MCF 10A (cell line): ENCODE results near the gene PAK4. TPM values are rescaled to one million over a fixed set of nuclear protein-coding genes. Genes with fewer than 3 reads are reported as not detected.
A peak's percentile ranks its signal among the peaks of the same experiment; 100 is the strongest.

Source experiments
- BruUV-seq: library from RNA; stranded (reverse); fragments of 400-500 nt; replicated peaks from 2 replicates; lab custom pipeline; 2021; lab: Mats Ljungman, UMichigan
- CTCF ChIA-PET: fragments of 300-600 bp; sonication (Branson Sonifier 250); formaldehyde crosslinking; extraction: SDS; loops from one replicate; lab custom pipeline; 2021; ENCODE audit warnings: antibody characterized with exemption, inconsistent platforms; lab: Yijun Ruan, JAX
- POLR2A ChIA-PET: fragments of 300-600, 350-650 bp; sonication (Branson Sonifier 250); formaldehyde crosslinking; extraction: SDS; loops from one replicate; lab custom pipeline; 2020; ENCODE audit warnings: antibody characterized with exemption, inconsistent platforms; lab: Yijun Ruan, JAX
- DNase-seq: peaks from one replicate; pipeline ENCODE4 v3.0.0-alpha.2; 2018; ENCODE audit not compliant: unreplicated experiment
- H3K27ac Mint-ChIP-seq: one replicate; pipeline ENCODE4 v1.8.0; 2022; ENCODE audit warnings: mild to moderate bottlenecking, low read depth, mixed read lengths; ENCODE audit not compliant: unreplicated experiment
- H3K27me3 Mint-ChIP-seq: one replicate; pipeline ENCODE4 v1.8.0; 2022; ENCODE audit warnings: mixed read lengths; ENCODE audit not compliant: insufficient read depth, unreplicated experiment
- H3K36me3 Mint-ChIP-seq: one replicate; pipeline ENCODE4 v1.8.0; 2022; ENCODE audit warnings: mild to moderate bottlenecking, moderate library complexity, mixed read lengths; ENCODE audit not compliant: insufficient read depth, unreplicated experiment
- H3K4me1 Mint-ChIP-seq: one replicate; pipeline ENCODE4 v1.8.0; 2022; ENCODE audit warnings: mixed read lengths; ENCODE audit not compliant: insufficient read depth, unreplicated experiment
- H3K4me3 Mint-ChIP-seq: one replicate; pipeline ENCODE4 v1.8.0; 2022; ENCODE audit warnings: mild to moderate bottlenecking, moderate library complexity, mixed read lengths; ENCODE audit not compliant: unreplicated experiment
- H3K9me3 Mint-ChIP-seq: one replicate; pipeline ENCODE4 v1.8.0; 2022; ENCODE audit warnings: mixed read lengths; ENCODE audit not compliant: unreplicated experiment
- intact Hi-C: fragments of 100-400 bp; cut with micrococcal nuclease; formaldehyde crosslinking; loops from 2 replicates; pipeline ENCODE4 v1.14.1; 2022
- total RNA-seq: library from RNA; stranded (reverse); gene quantifications from 2 replicates; pipeline ENCODE4 v1.2.3, GENCODE V29; 2022
- TF ChIP-seq, protein P1 (sequence below): fragments of 200-600 bp; IDR thresholded peaks from one replicate; pipeline ENCODE4 v1.8.0; 2022; ENCODE audit warnings: antibody characterized with exemption, mild to moderate bottlenecking; ENCODE audit not compliant: unreplicated experiment

The PAK4 gene
- total RNA-seq, 1 experiment from 2014 or later: 29.5 TPM

DNA sequence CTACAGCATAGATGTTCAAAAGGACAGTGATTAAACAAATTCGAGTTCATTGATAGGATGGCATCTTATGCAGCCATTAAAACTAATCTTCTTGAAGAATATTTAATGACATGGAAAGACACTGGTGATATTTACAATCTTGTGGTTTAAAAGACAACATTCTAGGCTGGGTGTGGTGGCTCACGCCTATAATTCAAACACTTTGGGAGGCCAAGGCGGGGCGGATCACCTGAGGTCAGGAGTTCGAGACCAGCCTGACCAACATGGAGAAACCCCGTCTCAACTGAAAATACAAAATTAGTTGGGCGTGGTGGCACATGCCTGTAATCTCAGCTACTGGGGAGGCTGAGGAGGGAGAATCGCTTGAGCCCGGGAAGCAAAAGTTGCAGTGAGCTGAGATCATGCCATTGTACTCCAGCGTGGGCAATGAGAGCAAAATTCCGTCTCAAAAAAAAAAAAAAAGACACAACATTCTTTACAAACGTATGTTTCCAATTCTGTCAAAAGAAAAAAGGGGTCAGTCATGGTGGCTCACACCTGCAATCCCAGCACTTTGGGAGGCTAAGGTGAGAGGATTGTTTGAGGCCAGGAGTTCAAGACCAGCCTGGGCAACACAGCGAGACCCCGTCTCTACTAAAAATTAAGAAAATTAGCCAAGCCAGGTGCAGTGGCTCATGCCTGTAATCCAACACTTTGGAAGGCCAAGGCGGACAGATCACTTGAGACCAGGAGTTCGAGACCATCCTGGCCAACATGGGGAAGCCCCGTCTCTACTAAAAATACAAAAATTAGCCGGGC lies 2.5 kb upstream of the PAK4 start:
- CTCF ChIA-PET: interaction anchor here (0.6 to 3.9 kb wide), 17 partner anchors 9 to 762 kb away, joined by 3 to 50 read pairs (median 4); no protein-coding TSS in a partner anchor
- no peak overlapping the region for H3K27ac Mint-ChIP-seq
- intact Hi-C loops: loop anchor here (1.0 to 10.0 kb wide), 4 partner anchors 64 to 412 kb away; partner anchors contain the start of gene EID2B

DNA sequence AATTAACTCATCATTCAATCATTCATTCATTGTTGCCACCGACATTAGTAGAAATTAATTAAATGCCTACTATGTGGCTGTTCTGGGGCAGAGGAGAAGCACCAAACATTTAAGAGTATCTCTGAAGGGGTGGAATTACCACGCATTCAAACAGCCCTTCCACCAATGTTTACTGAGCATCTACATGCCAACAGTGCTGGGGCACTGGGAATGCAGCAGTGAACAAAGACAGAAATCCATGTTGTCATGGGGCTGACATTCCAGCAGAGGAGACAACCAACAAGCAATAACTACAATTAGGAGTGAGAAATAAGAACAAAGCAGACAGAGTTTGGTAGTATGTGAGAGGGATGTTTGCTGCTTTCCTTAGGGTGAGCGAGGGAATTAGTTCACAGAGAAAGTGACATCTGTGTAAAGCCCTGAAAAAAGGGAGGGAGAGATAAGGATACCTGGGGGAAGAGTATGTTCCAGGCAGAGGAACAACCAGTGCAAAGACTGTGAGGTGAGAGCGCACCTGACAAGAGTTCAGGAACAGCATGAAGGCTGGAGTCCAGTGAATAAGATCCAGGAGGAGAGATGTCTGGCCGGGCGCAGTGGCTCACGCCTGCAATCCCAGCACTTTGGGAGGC lies 1.3 kb upstream of the PAK4 start:
- Mint-ChIP-seq H3K4me1 (peaks cover 24% of the 10 kb centered on the region), H3K27me3 (no peaks in the 10 kb centered on the region), H3K9me3 (no peaks in the 10 kb centered on the region), H3K4me3 (peak overlapping the region; percentile 50), H3K36me3 (peaks cover 7% of the 10 kb centered on the region), H3K27ac (no peak overlapping the region)
- BruUV-seq: no TSS peak
- TF ChIP-seq, protein P1, sequence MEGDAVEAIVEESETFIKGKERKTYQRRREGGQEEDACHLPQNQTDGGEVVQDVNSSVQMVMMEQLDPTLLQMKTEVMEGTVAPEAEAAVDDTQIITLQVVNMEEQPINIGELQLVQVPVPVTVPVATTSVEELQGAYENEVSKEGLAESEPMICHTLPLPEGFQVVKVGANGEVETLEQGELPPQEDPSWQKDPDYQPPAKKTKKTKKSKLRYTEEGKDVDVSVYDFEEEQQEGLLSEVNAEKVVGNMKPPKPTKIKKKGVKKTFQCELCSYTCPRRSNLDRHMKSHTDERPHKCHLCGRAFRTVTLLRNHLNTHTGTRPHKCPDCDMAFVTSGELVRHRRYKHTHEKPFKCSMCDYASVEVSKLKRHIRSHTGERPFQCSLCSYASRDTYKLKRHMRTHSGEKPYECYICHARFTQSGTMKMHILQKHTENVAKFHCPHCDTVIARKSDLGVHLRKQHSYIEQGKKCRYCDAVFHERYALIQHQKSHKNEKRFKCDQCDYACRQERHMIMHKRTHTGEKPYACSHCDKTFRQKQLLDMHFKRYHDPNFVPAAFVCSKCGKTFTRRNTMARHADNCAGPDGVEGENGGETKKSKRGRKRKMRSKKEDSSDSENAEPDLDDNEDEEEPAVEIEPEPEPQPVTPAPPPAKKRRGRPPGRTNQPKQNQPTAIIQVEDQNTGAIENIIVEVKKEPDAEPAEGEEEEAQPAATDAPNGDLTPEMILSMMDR: no peak
- ChIA-PET POLR2A (no interaction called here), CTCF (interaction anchor here (0.9 to 3.9 kb wide), 3 partner anchors 203 to 317 kb away, joined by 3 to 50 read pairs (median 3); no protein-coding TSS in a partner anchor)
- intact Hi-C loops: loop anchor here (10.0 kb wide), 1 partner anchor 411 kb away; the partner anchor contains the start of gene EID2B
- no peak for DNase-seq

More for the DNA sequence above, 2.5 kb upstream of the PAK4 start:
- POLR2A ChIA-PET: interaction anchor here (0.6 kb wide), 1 partner anchor 309 kb away, joined by 3 read pairs; no protein-coding TSS in a partner anchor
- Mint-ChIP-seq H3K4me1 (peaks cover 24% of the 10 kb centered on the region), H3K9me3 (no peaks in the 10 kb centered on the region), H3K4me3 (no peak overlapping the region), H3K27me3 (no peaks in the 10 kb centered on the region), H3K36me3 (peaks cover 7% of the 10 kb centered on the region)
- BruUV-seq: no TSS peak
- DNase-seq: no peak
- TF ChIP-seq, protein P1: no peak

DNA sequence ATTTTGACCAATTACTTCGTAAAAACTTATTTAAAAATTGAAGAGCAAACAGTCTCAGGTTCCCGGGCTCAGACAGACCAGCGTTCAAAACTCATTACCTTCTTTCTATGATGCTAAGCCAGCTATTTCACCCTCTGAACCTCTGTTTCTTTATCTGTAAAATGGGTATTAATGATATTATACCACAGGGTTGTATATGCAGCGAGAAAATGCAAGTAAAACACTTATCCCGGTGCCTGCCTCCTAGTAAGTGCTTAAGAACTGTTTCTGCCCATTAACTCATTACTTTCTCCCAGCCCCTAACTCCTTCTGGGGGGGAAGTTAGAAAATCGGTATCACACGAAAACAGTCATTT lies 410 bp upstream of the PAK4 start:
- CTCF ChIA-PET: interaction anchor here (0.9 to 1.1 kb wide), 3 partner anchors 14 to 316 kb away, joined by 3 read pairs; no protein-coding TSS in a partner anchor

More for the DNA sequence above, 410 bp upstream of the PAK4 start:
- POLR2A ChIA-PET: interaction anchor here (0.6 to 1.3 kb wide), 4 partner anchors 53 to 310 kb away, joined by 3 to 4 read pairs (median 3); partner anchors contain the start of genes RPS16 and SAMD4B
- Mint-ChIP-seq H3K27me3 (no peaks in the 10 kb centered on the region), H3K4me3 (peak overlapping the region; percentile 87), H3K4me1 (peaks cover 24% of the 10 kb centered on the region), H3K27ac (peak overlapping the region; percentile 89), H3K36me3 (peaks cover 7% of the 10 kb centered on the region), H3K9me3 (no peaks in the 10 kb centered on the region)
- no TSS peak for BruUV-seq
- no peak for DNase-seq
- TF ChIP-seq, protein P1: no peak
- intact Hi-C loops: loop anchor here (10.0 kb wide), 1 partner anchor 410 kb away; the partner anchor contains the start of gene EID2B
